ENCODE results near the gene CFAP54.
A peak's percentile ranks its signal among the peaks of the same experiment; 100 is the strongest.

CFAP54 gene

GRCh38 chr12:96605684-96606083 is 116.3 kb downstream of the CFAP54 start:
- TF ChIP-seq CTCF (IDR thresholded peaks at IDR 0.05; ENCODE audit: low read depth, low read length, missing control alignments): no peak
- DNase-seq (ENCODE audit: extremely low read depth, low read depth): no peak
- H3K4me3 ChIP-seq (replicated peaks; ENCODE audit: low read depth, low read length): no peak overlapping the region

- no peak for TF ChIP-seq CTCF (IDR thresholded peaks at IDR 0.05; ENCODE audit: low read depth, low read length, missing control alignments)
- no peak for DNase-seq (ENCODE audit: extremely low read depth, low read depth)
- H3K4me3 ChIP-seq (replicated peaks; ENCODE audit: low read depth, low read length): no peak overlapping the region
Observed at GRCh38 chr12:96606134-96606533, 116.8 kb downstream of the CFAP54 start.

- DNase-seq (ENCODE audit: extremely low read depth, low read depth): no peak
- no peak overlapping the region for H3K4me3 ChIP-seq (replicated peaks; ENCODE audit: low read depth, low read length)
- no peak for TF ChIP-seq CTCF (IDR thresholded peaks at IDR 0.05; ENCODE audit: low read depth, low read length, missing control alignments)
Observed at GRCh38 chr12:96606644-96607043, 117.3 kb downstream of the CFAP54 start.

- peak; percentile 24 for TF ChIP-seq CTCF (IDR thresholded peaks at IDR 0.05; ENCODE audit: low read depth, low read length, missing control alignments)
- no peak for DNase-seq (ENCODE audit: extremely low read depth, low read depth)
- H3K4me3 ChIP-seq (replicated peaks; ENCODE audit: low read depth, low read length): no peak overlapping the region
Observed at GRCh38 chr12:96617178-96617577, 127.8 kb downstream of the CFAP54 start.

- no peak for DNase-seq (ENCODE audit: extremely low read depth, low read depth)
- H3K4me3 ChIP-seq (replicated peaks; ENCODE audit: low read depth, low read length): no peak overlapping the region
- TF ChIP-seq CTCF (IDR thresholded peaks at IDR 0.05; ENCODE audit: low read depth, low read length, missing control alignments): no peak
Observed at GRCh38 chr12:96623155-96623554, 133.8 kb downstream of the CFAP54 start.

GRCh38 chr12:96623656-96624217 is 134.4 kb downstream of the CFAP54 start:
- DNase-seq (ENCODE audit: extremely low read depth, low read depth): no peak
- H3K4me3 ChIP-seq (replicated peaks; ENCODE audit: low read depth, low read length): no peak overlapping the region
- TF ChIP-seq CTCF (IDR thresholded peaks at IDR 0.05; ENCODE audit: low read depth, low read length, missing control alignments): no peak

- TF ChIP-seq CTCF (IDR thresholded peaks at IDR 0.05; ENCODE audit: low read depth, low read length, missing control alignments): no peak
- no peak overlapping the region for H3K4me3 ChIP-seq (replicated peaks; ENCODE audit: low read depth, low read length)
- no peak for DNase-seq (ENCODE audit: extremely low read depth, low read depth)
Observed at GRCh38 chr12:96635844-96636243, 146.5 kb downstream of the CFAP54 start.

Measured in HFF-Myc (cell line).